Neural cell (in vitro differentiated cells): ENCODE results near the gene ARMC9. TPM values are rescaled to one million over a fixed set of nuclear protein-coding genes. Genes with fewer than 3 reads are reported as not detected.

ENCODE experiments used
- H2AFZ ChIP-seq: fragments of 200-600, 300-800 bp; sonication (generic), shearing (Covaris generic); 2 replicates; pipeline ENCODE4 v1.6.0; 2014; ENCODE audit warnings: low read depth, mild to moderate bottlenecking, antibody characterized with exemption, low read length, moderate library complexity
- H3F3A ChIP-seq: fragments of 200-600 bp; shearing (Covaris generic); 2 replicates; pipeline ENCODE4 v1.6.1; 2016; ENCODE audit warnings: mild to moderate bottlenecking, moderate library complexity, mixed read lengths, antibody characterized with exemption, low read length; ENCODE audit not compliant: insufficient read depth, poor library complexity, severe bottlenecking
- H3K27ac ChIP-seq: fragments of 200-600, 300-800 bp; sonication (generic), shearing (Covaris generic); 2 replicates; pipeline ENCODE4 v1.5.1; 2014; ENCODE audit warnings: mild to moderate bottlenecking, low read length, moderate library complexity
- H3K27me3 ChIP-seq: fragments of 300-800, 200-600 bp; sonication (generic), shearing (Covaris generic); 2 replicates; pipeline ENCODE4 v1.6.0; 2014; ENCODE audit warnings: mild to moderate bottlenecking, low read depth, low read length, moderate library complexity; ENCODE audit not compliant: insufficient read depth
- H3K36me3 ChIP-seq: fragments of 300-800, 200-600 bp; sonication (generic), shearing (Covaris generic); 2 replicates; pipeline ENCODE4 v1.5.1; 2014; ENCODE audit warnings: mild to moderate bottlenecking, antibody characterized with exemption, low read length, moderate library complexity; ENCODE audit not compliant: insufficient read depth
- H3K4me2 ChIP-seq: fragments of 300-800, 200-600 bp; sonication (generic), shearing (Covaris generic); 2 replicates; pipeline ENCODE4 v1.6.0; 2014; ENCODE audit warnings: mild to moderate bottlenecking, low read length
- H3K4me3 ChIP-seq: fragments of 300-800, 200-600 bp; sonication (generic), shearing (Covaris generic); 2 replicates; pipeline ENCODE4 v1.5.1; 2014; ENCODE audit warnings: mild to moderate bottlenecking, low read length, moderate library complexity
- H3K79me2 ChIP-seq: fragments of 200-600 bp; shearing (Covaris generic); replicated peaks from 2 replicates; pipeline ENCODE4 v1.6.0; 2014; ENCODE audit warnings: mild to moderate bottlenecking, low read length, moderate library complexity; ENCODE audit not compliant: insufficient read depth
- H3K9ac ChIP-seq: fragments of 300-800, 200-600 bp; sonication (generic), shearing (Covaris generic); 2 replicates; pipeline ENCODE4 v1.6.1; 2016; ENCODE audit warnings: mild to moderate bottlenecking, low read length, mixed read lengths
- H3K9me2 ChIP-seq: fragments of 200-600 bp; shearing (Covaris generic); 2 replicates; pipeline ENCODE4 v1.6.1; 2016; ENCODE audit warnings: mild to moderate bottlenecking, low read length, mixed read lengths; ENCODE audit not compliant: insufficient read depth
- H3K9me3 ChIP-seq: fragments of 200-600, 300-800 bp; sonication (generic), shearing (Covaris generic); 2 replicates; pipeline ENCODE4 v1.6.1; 2016; ENCODE audit warnings: mild to moderate bottlenecking, mixed run types, low read length, moderate library complexity, mixed read lengths
- H4K20me1 ChIP-seq: fragments of 200-600 bp; shearing (Covaris generic); 2 replicates; pipeline ENCODE4 v1.6.1; 2016; ENCODE audit warnings: mild to moderate bottlenecking, mixed run types; ENCODE audit not compliant: insufficient read depth
- EP300 ChIP-seq: fragments of 450-650 bp; conservative IDR thresholded peaks from 2 replicates; pipeline ENCODE4 v1.6.1; 2014; ENCODE audit warnings: antibody characterized with exemption, mild to moderate bottlenecking, moderate library complexity; ENCODE audit not compliant: poor library complexity, severe bottlenecking
- EZH2 ChIP-seq: fragments of 200-600, 300-800 bp; shearing (Covaris generic), sonication (generic); IDR thresholded peaks from 2 replicates; pipeline ENCODE4 v1.6.1; 2014; ENCODE audit warnings: antibody characterized with exemption, low read length, borderline replicate concordance, mild to moderate bottlenecking; ENCODE audit not compliant: insufficient read depth, poor library complexity, severe bottlenecking
- MXI1 ChIP-seq: fragments of 450-650 bp; conservative IDR thresholded peaks from 2 replicates; pipeline ENCODE4 v1.6.1; 2014; ENCODE audit warnings: antibody characterized with exemption, mild to moderate bottlenecking; ENCODE audit not compliant: poor library complexity, severe bottlenecking
- POLR2AphosphoS5 ChIP-seq: IDR thresholded peaks from 2 replicates; pipeline ENCODE4 v1.6.1; 2012
- RAD21 ChIP-seq: fragments of 450-650 bp; conservative IDR thresholded peaks from 2 replicates; pipeline ENCODE4 v1.6.1; 2014; ENCODE audit warnings: antibody characterized with exemption, mild to moderate bottlenecking, moderate library complexity
- SMC3 ChIP-seq: fragments of 450-650 bp; conservative IDR thresholded peaks from 2 replicates; pipeline ENCODE4 v1.6.1; 2014; ENCODE audit warnings: antibody characterized with exemption, mild to moderate bottlenecking, moderate library complexity; ENCODE audit not compliant: poor library complexity
- TAF1 ChIP-seq: IDR thresholded peaks from 2 replicates; pipeline ENCODE4 v1.6.1; 2012; ENCODE audit warnings: low read depth
- polyA plus RNA-seq: library from polyadenylated mRNA; depleted of rRNA; stranded (reverse); fragments of >200 nt; gene quantifications from 2 replicates; pipeline ENCODE4 v1.2.3, GENCODE V29; 2014
- TF ChIP-seq, protein P1 (sequence below): IDR thresholded peaks from 2 replicates; pipeline ENCODE4 v1.6.1; 2012; ENCODE audit warnings: borderline replicate concordance
- TF ChIP-seq, protein P2 (sequence below): fragments of 450-650 bp; IDR thresholded peaks from 2 replicates; pipeline ENCODE4 v1.5.1; 2014; ENCODE audit warnings: antibody characterized with exemption, mild to moderate bottlenecking, moderate library complexity; ENCODE audit not compliant: poor library complexity, severe bottlenecking

Gene ARMC9
- polyA plus RNA-seq, 1 donor from 2014 or later: 13.9 TPM

DNA sequence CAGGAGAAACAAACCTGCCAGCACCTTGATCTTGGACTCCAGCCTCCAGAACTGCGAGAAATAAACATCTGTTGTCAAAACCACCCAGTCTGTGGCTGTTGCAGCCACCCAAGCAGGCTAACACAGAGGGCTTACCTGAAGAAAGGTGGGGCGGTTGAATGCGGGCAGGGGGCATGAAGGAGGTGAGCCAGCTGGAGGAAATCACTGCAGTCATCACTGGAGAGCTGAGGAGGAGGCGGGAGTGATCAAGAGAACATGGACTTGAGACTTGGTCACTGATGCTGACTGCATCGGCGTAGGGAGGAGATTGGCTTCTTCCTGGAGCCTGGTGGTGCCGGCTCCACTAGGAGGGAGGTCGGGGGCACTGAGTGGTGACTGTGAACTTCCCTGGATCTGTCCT is 14.6 kb upstream of the ARMC9 start:
- Histone ChIP-seq H2AFZ (no peak overlapping the region), H3K27ac (no peak overlapping the region)

DNA sequence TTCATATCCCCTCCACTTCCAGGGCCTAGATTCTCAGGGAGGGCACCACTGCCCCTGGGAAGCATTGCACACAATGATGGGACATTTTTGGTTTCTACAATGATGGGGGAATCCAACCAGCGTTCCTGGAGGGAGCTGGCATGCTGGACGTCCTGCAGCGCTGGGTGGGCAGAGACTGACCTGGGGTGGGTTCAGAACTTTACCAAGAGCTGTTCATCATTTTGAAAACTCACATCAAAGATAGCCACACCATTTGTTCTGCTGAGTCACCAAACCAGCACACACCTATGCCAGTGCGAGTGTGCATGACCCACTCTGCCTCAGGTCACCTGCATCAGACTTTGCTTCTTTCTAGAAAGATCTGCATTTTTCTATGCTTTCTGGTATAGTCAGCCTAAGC is 14.1 kb upstream of the ARMC9 start:
- no peak overlapping the region for H3K4me3 ChIP-seq
- H3K9ac ChIP-seq: no peak overlapping the region
- H3K4me2 ChIP-seq: no peak overlapping the region
- no peaks in the 10 kb centered on the region for H4K20me1 ChIP-seq
- no peak overlapping the region for H3K27ac ChIP-seq
- H3K9me2 ChIP-seq: no peaks in the 10 kb centered on the region
- H3K9me3 ChIP-seq: no peaks in the 10 kb centered on the region
- no peaks in the 10 kb centered on the region for H3F3A ChIP-seq
- no peaks in the 10 kb centered on the region for H3K79me2 ChIP-seq
- no peak overlapping the region for H2AFZ ChIP-seq
- TF ChIP-seq, protein P1, sequence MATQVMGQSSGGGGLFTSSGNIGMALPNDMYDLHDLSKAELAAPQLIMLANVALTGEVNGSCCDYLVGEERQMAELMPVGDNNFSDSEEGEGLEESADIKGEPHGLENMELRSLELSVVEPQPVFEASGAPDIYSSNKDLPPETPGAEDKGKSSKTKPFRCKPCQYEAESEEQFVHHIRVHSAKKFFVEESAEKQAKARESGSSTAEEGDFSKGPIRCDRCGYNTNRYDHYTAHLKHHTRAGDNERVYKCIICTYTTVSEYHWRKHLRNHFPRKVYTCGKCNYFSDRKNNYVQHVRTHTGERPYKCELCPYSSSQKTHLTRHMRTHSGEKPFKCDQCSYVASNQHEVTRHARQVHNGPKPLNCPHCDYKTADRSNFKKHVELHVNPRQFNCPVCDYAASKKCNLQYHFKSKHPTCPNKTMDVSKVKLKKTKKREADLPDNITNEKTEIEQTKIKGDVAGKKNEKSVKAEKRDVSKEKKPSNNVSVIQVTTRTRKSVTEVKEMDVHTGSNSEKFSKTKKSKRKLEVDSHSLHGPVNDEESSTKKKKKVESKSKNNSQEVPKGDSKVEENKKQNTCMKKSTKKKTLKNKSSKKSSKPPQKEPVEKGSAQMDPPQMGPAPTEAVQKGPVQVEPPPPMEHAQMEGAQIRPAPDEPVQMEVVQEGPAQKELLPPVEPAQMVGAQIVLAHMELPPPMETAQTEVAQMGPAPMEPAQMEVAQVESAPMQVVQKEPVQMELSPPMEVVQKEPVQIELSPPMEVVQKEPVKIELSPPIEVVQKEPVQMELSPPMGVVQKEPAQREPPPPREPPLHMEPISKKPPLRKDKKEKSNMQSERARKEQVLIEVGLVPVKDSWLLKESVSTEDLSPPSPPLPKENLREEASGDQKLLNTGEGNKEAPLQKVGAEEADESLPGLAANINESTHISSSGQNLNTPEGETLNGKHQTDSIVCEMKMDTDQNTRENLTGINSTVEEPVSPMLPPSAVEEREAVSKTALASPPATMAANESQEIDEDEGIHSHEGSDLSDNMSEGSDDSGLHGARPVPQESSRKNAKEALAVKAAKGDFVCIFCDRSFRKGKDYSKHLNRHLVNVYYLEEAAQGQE: no peak
- TF ChIP-seq RAD21: no peak
- no peak for TF ChIP-seq POLR2AphosphoS5
- H3K36me3 ChIP-seq: no peaks in the 10 kb centered on the region
- H3K27me3 ChIP-seq: no peaks in the 10 kb centered on the region

More for the DNA sequence above, 14.6 kb upstream of the ARMC9 start:
- Histone ChIP-seq H3K4me3 (no peak overlapping the region), H3K79me2 (no peaks in the 10 kb centered on the region), H3K4me2 (no peak overlapping the region), H4K20me1 (no peaks in the 10 kb centered on the region), H3K9me2 (no peaks in the 10 kb centered on the region), H3F3A (no peaks in the 10 kb centered on the region), H3K9me3 (no peaks in the 10 kb centered on the region), H3K27me3 (no peaks in the 10 kb centered on the region), H3K9ac (no peak overlapping the region), H3K36me3 (no peaks in the 10 kb centered on the region)
- TF ChIP-seq EP300: no peak
- no peak for TF ChIP-seq TAF1
- TF ChIP-seq POLR2AphosphoS5: no peak
- TF ChIP-seq, protein P1: no peak
- no peak for TF ChIP-seq MXI1
- no peak for TF ChIP-seq RAD21
- no peak for TF ChIP-seq SMC3
- TF ChIP-seq, protein P2, sequence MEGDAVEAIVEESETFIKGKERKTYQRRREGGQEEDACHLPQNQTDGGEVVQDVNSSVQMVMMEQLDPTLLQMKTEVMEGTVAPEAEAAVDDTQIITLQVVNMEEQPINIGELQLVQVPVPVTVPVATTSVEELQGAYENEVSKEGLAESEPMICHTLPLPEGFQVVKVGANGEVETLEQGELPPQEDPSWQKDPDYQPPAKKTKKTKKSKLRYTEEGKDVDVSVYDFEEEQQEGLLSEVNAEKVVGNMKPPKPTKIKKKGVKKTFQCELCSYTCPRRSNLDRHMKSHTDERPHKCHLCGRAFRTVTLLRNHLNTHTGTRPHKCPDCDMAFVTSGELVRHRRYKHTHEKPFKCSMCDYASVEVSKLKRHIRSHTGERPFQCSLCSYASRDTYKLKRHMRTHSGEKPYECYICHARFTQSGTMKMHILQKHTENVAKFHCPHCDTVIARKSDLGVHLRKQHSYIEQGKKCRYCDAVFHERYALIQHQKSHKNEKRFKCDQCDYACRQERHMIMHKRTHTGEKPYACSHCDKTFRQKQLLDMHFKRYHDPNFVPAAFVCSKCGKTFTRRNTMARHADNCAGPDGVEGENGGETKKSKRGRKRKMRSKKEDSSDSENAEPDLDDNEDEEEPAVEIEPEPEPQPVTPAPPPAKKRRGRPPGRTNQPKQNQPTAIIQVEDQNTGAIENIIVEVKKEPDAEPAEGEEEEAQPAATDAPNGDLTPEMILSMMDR: no peak
- TF ChIP-seq EZH2: no peak
